ENCODE results near the gene TTR.

Gene TTR

GRCh38 chr18:31596081-31596872 is 4.6 kb downstream of the TTR start:
- H3K18ac ChIP-seq (ENCODE audit: low read length): peak overlapping the region; percentile 8
- no peak overlapping the region for H2BK120ac ChIP-seq (ENCODE audit: insufficient read depth, low read length, poor library complexity)
- H3K14ac ChIP-seq (ENCODE audit: low read length): no peak overlapping the region
- H3K9ac ChIP-seq (ENCODE audit: low read length): no peak overlapping the region
- H3K36me3 ChIP-seq (ENCODE audit: control insufficient read depth in 1 of 2, insufficient read depth in 2 of 2, low read length in 2 of 2): no peaks in the 10 kb centered on the region
- no CpG with 5 or more reads among the region's 9 CpGs for WGBS (ENCODE audit: extremely low coverage, insufficient coverage, insufficient read length)
- peak overlapping the region; percentile 12 for H2BK12ac ChIP-seq (ENCODE audit: low read length)
- H3K23ac ChIP-seq (ENCODE audit: low read length): no peak overlapping the region
- no peak overlapping the region for H2AFZ ChIP-seq (ENCODE audit: insufficient read depth, low read length, poor library complexity)
- DNase-seq: peak; percentile 13 to 87
- no peaks in the 10 kb centered on the region for H3K9me3 ChIP-seq (ENCODE audit: insufficient read depth, low read depth, low read length)
- H3K4ac ChIP-seq (ENCODE audit: low read depth, low read length): no peak overlapping the region
- no peak overlapping the region for H4K8ac ChIP-seq (ENCODE audit: low read depth, low read length)
- H2AK5ac ChIP-seq (ENCODE audit: low read length): no peak overlapping the region
- H4K12ac ChIP-seq (ENCODE audit: low read depth, low read length): no peak overlapping the region
- no peaks in the 10 kb centered on the region for H3K27me3 ChIP-seq (ENCODE audit: insufficient read depth, low read length)
- peaks cover 0 to 4% of the 10 kb centered on the region in 2 experiments for H3K4me1 ChIP-seq (ENCODE audit: control insufficient read depth in 1 of 2, insufficient read depth in 2 of 2, low read length in 2 of 2)
- peak overlapping the region; percentile 47 for H2BK5ac ChIP-seq (ENCODE audit: low read depth, low read length, poor library complexity)
- no peak overlapping the region for H3K27ac ChIP-seq (ENCODE audit: low read depth, low read length)
- peak overlapping the region; percentile 23 for H4K91ac ChIP-seq (ENCODE audit: low read depth, low read length)
- peaks cover 3% of the 10 kb centered on the region for H3K79me1 ChIP-seq (ENCODE audit: low read length)
- no peak overlapping the region for H3K4me3 ChIP-seq (ENCODE audit: low read depth, low read length)
- no peak overlapping the region for H3K4me2 ChIP-seq (ENCODE audit: low read length)
- no peaks in the 10 kb centered on the region for H3K79me2 ChIP-seq (ENCODE audit: control insufficient read depth, insufficient read depth, low read length, poor library complexity)

DNA sequence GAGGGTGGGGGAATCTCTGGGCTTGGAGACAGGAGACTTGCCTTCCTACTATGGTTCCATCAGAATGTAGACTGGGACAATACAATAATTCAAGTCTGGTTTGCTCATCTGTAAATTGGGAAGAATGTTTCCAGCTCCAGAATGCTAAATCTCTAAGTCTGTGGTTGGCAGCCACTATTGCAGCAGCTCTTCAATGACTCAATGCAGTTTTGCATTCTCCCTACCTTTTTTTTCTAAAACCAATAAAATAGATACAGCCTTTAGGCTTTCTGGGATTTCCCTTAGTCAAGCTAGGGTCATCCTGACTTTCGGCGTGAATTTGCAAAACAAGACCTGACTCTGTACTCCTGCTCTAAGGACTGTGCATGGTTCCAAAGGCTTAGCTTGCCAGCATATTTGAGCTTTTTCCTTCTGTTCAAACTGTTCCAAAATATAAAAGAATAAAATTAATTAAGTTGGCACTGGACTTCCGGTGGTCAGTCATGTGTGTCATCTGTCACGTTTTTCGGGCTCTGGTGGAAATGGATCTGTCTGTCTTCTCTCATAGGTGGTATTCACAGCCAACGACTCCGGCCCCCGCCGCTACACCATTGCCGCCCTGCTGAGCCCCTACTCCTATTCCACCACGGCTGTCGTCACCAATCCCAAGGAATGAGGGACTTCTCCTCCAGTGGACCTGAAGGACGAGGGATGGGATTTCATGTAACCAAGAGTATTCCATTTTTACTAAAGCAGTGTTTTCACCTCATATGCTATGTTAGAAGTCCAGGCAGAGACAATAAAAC is 6.5 kb downstream of the TTR start:
- H4K12ac ChIP-seq (ENCODE audit: low read depth, low read length): no peak overlapping the region
- H3K36me3 ChIP-seq (ENCODE audit: control insufficient read depth in 1 of 2, insufficient read depth in 2 of 2, low read length in 2 of 2): no peaks in the 10 kb centered on the region
- no peak overlapping the region for H4K91ac ChIP-seq (ENCODE audit: low read depth, low read length)
- H3K79me2 ChIP-seq (ENCODE audit: control insufficient read depth, insufficient read depth, low read length, poor library complexity): no peaks in the 10 kb centered on the region
- peaks cover 0 to 4% of the 10 kb centered on the region in 2 experiments for H3K4me1 ChIP-seq (ENCODE audit: control insufficient read depth in 1 of 2, insufficient read depth in 2 of 2, low read length in 2 of 2)
- no peak overlapping the region for H2BK120ac ChIP-seq (ENCODE audit: insufficient read depth, low read length, poor library complexity)
- H3K27ac ChIP-seq (ENCODE audit: low read depth, low read length): no peak overlapping the region
- no peak overlapping the region for H3K4me3 ChIP-seq (ENCODE audit: low read depth, low read length)
- no peak overlapping the region for H3K4me2 ChIP-seq (ENCODE audit: low read length)
- H2BK5ac ChIP-seq (ENCODE audit: low read depth, low read length, poor library complexity): no peak overlapping the region
- peaks cover 3% of the 10 kb centered on the region for H3K79me1 ChIP-seq (ENCODE audit: low read length)
- no peaks in the 10 kb centered on the region for H3K27me3 ChIP-seq (ENCODE audit: insufficient read depth, low read length)
- H3K9me3 ChIP-seq (ENCODE audit: insufficient read depth, low read depth, low read length): no peaks in the 10 kb centered on the region
- no peak overlapping the region for H3K14ac ChIP-seq (ENCODE audit: low read length)
- WGBS (ENCODE audit: extremely low coverage, insufficient coverage, insufficient read length): no CpG with 5 or more reads among the region's 13 CpGs
- no peak overlapping the region for H3K4ac ChIP-seq (ENCODE audit: low read depth, low read length)
- H2AFZ ChIP-seq (ENCODE audit: insufficient read depth, low read length, poor library complexity): no peak overlapping the region
- no peak overlapping the region for H3K9ac ChIP-seq (ENCODE audit: low read length)
- no peak overlapping the region for H3K23ac ChIP-seq (ENCODE audit: low read length)
- no peak overlapping the region for H2AK5ac ChIP-seq (ENCODE audit: low read length)
- no peak overlapping the region for H4K8ac ChIP-seq (ENCODE audit: low read depth, low read length)
- no peak overlapping the region for H2BK12ac ChIP-seq (ENCODE audit: low read length)
- no peak overlapping the region for H3K18ac ChIP-seq (ENCODE audit: low read length)
- DNase-seq: no peak

- no peak overlapping the region for H3K14ac ChIP-seq (ENCODE audit: low read length)
- H3K4ac ChIP-seq (ENCODE audit: low read depth, low read length): no peak overlapping the region
Observed at GRCh38 chr18:31603315-31603714, 11.6 kb downstream of the TTR start.

DNA sequence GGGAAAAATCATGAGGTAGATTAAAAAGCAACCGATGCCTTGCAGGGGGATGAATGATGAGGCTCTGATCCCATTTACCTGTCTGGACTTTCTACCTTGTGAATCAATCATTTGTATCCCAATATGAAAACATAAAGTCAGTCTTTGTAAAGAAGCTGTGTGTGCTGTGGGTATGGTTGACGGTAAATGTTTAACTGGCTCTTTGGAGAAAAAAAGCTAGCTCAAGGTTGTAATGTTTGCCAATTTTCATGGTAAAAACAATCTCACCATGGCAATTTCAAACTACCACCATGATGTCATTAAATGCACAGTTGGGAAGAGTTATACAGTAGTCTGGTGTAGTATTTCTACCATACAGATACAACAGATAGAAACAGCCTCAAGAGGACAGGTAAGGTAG is 14.6 kb downstream of the TTR start:
- H3K79me2 ChIP-seq (ENCODE audit: control insufficient read depth, insufficient read depth, low read length, poor library complexity): no peaks in the 10 kb centered on the region
- H2AFZ ChIP-seq (ENCODE audit: insufficient read depth, low read length, poor library complexity): no peak overlapping the region
- H3K4ac ChIP-seq (ENCODE audit: low read depth, low read length): no peak overlapping the region
- no peaks in the 10 kb centered on the region for H3K27me3 ChIP-seq (ENCODE audit: insufficient read depth, low read length)
- no peak overlapping the region for H2BK120ac ChIP-seq (ENCODE audit: insufficient read depth, low read length, poor library complexity)
- H3K4me3 ChIP-seq (ENCODE audit: low read depth, low read length): no peak overlapping the region
- H2BK12ac ChIP-seq (ENCODE audit: low read length): no peak overlapping the region
- no peak overlapping the region for H4K8ac ChIP-seq (ENCODE audit: low read depth, low read length)
- no peak overlapping the region for H3K9ac ChIP-seq (ENCODE audit: low read length)
- H3K18ac ChIP-seq (ENCODE audit: low read length): no peak overlapping the region
- no peak overlapping the region for H2BK5ac ChIP-seq (ENCODE audit: low read depth, low read length, poor library complexity)
- H3K14ac ChIP-seq (ENCODE audit: low read length): no peak overlapping the region
- H4K91ac ChIP-seq (ENCODE audit: low read depth, low read length): no peak overlapping the region
- no peak overlapping the region for H4K12ac ChIP-seq (ENCODE audit: low read depth, low read length)
- H3K27ac ChIP-seq (ENCODE audit: low read depth, low read length): no peak overlapping the region
- H3K23ac ChIP-seq (ENCODE audit: low read length): no peak overlapping the region
- no CpG with 5 or more reads among the region's 2 CpGs for WGBS (ENCODE audit: extremely low coverage, insufficient coverage, insufficient read length)
- no peak overlapping the region for H3K4me2 ChIP-seq (ENCODE audit: low read length)
- no peaks in the 10 kb centered on the region for H3K4me1 ChIP-seq (ENCODE audit: control insufficient read depth in 1 of 2, insufficient read depth in 2 of 2, low read length in 2 of 2)
- H3K36me3 ChIP-seq (ENCODE audit: control insufficient read depth in 1 of 2, insufficient read depth in 2 of 2, low read length in 2 of 2): no peaks in the 10 kb centered on the region
- no peak for DNase-seq
- H2AK5ac ChIP-seq (ENCODE audit: low read length): no peak overlapping the region
- H3K9me3 ChIP-seq (ENCODE audit: insufficient read depth, low read depth, low read length): no peaks in the 10 kb centered on the region
- no peaks in the 10 kb centered on the region for H3K79me1 ChIP-seq (ENCODE audit: low read length)

More at GRCh38 chr18:31603315-31603714, 11.6 kb downstream of the TTR start:
- Histone ChIP-seq H3K9ac (ENCODE audit: low read length) (no peak overlapping the region), H3K18ac (ENCODE audit: low read length) (no peak overlapping the region), H4K91ac (ENCODE audit: low read depth, low read length) (no peak overlapping the region), H3K9me3 (ENCODE audit: insufficient read depth, low read depth, low read length) (no peaks in the 10 kb centered on the region), H3K79me1 (ENCODE audit: low read length) (no peaks in the 10 kb centered on the region), H3K23ac (ENCODE audit: low read length) (no peak overlapping the region), H4K12ac (ENCODE audit: low read depth, low read length) (no peak overlapping the region), H2BK5ac (ENCODE audit: low read depth, low read length, poor library complexity) (no peak overlapping the region), H3K36me3 (ENCODE audit: control insufficient read depth in 1 of 2, insufficient read depth in 2 of 2, low read length in 2 of 2) (no peaks in the 10 kb centered on the region), H3K4me1 (ENCODE audit: control insufficient read depth in 1 of 2, insufficient read depth in 2 of 2, low read length in 2 of 2) (no peaks in the 10 kb centered on the region), H3K4me3 (ENCODE audit: low read depth, low read length) (no peak overlapping the region), H4K8ac (ENCODE audit: low read depth, low read length) (no peak overlapping the region), H2AK5ac (ENCODE audit: low read length) (no peak overlapping the region), H3K4me2 (ENCODE audit: low read length) (no peak overlapping the region), H2BK120ac (ENCODE audit: insufficient read depth, low read length, poor library complexity) (no peak overlapping the region), H2AFZ (ENCODE audit: insufficient read depth, low read length, poor library complexity) (no peak overlapping the region), H3K79me2 (ENCODE audit: control insufficient read depth, insufficient read depth, low read length, poor library complexity) (no peaks in the 10 kb centered on the region), H3K27ac (ENCODE audit: low read depth, low read length) (no peak overlapping the region), H2BK12ac (ENCODE audit: low read length) (no peak overlapping the region), H3K27me3 (ENCODE audit: insufficient read depth, low read length) (no peaks in the 10 kb centered on the region)
- DNase-seq: no peak
